ENCODE data around the gene GLB1L2.
A peak's percentile ranks its signal among the peaks of the same experiment; 100 is the strongest.

The GLB1L2 gene

GRCh38 chr11:134390706-134391569, 59.1 kb downstream of the GLB1L2 start:
- Histone ChIP-seq H2BK12ac (ENCODE audit: low read length) (no peak overlapping the region), H3K23ac (ENCODE audit: low read length) (no peak overlapping the region), H3K14ac (ENCODE audit: low read length) (no peak overlapping the region), H3K9ac (ENCODE audit: low read length) (no peak overlapping the region), H3K4me3 (ENCODE audit: low read depth, low read length) (no peak overlapping the region), H2BK120ac (ENCODE audit: insufficient read depth, low read length, poor library complexity) (no peak overlapping the region), H3K36me3 (ENCODE audit: control insufficient read depth in 1 of 2, insufficient read depth in 2 of 2, low read length in 2 of 2) (no peaks in the 10 kb centered on the region), H2AFZ (ENCODE audit: insufficient read depth, low read length, poor library complexity) (no peak overlapping the region), H4K12ac (ENCODE audit: low read depth, low read length) (no peak overlapping the region), H4K8ac (ENCODE audit: low read depth, low read length) (no peak overlapping the region), H2BK5ac (ENCODE audit: low read depth, low read length, poor library complexity) (no peak overlapping the region), H3K18ac (ENCODE audit: low read length) (no peak overlapping the region), H3K4ac (ENCODE audit: low read depth, low read length) (no peak overlapping the region), H4K91ac (ENCODE audit: low read depth, low read length) (no peak overlapping the region), H3K9me3 (ENCODE audit: insufficient read depth, low read depth, low read length) (peaks cover 2% of the 10 kb centered on the region), H3K4me1 (ENCODE audit: control insufficient read depth in 1 of 2, insufficient read depth in 2 of 2, low read length in 2 of 2) (no peaks in the 10 kb centered on the region), H3K79me2 (ENCODE audit: control insufficient read depth, insufficient read depth, low read length, poor library complexity) (no peaks in the 10 kb centered on the region), H3K27me3 (ENCODE audit: insufficient read depth, low read length) (no peaks in the 10 kb centered on the region), H3K27ac (ENCODE audit: low read depth, low read length) (no peak overlapping the region), H3K79me1 (ENCODE audit: low read length) (no peaks in the 10 kb centered on the region), H3K4me2 (ENCODE audit: low read length) (no peak overlapping the region), H2AK5ac (ENCODE audit: low read length) (no peak overlapping the region)
- WGBS (ENCODE audit: extremely low coverage, insufficient coverage, insufficient read length): no CpG with 5 or more reads among the region's 15 CpGs
- no peak for DNase-seq

- no peak overlapping the region for H2AFZ ChIP-seq (ENCODE audit: insufficient read depth, low read length, poor library complexity)
- H4K8ac ChIP-seq (ENCODE audit: low read depth, low read length): no peak overlapping the region
- H3K27me3 ChIP-seq (ENCODE audit: insufficient read depth, low read length): no peaks in the 10 kb centered on the region
- peaks cover 2% of the 10 kb centered on the region for H3K9me3 ChIP-seq (ENCODE audit: insufficient read depth, low read depth, low read length)
- no peaks in the 10 kb centered on the region for H3K4me1 ChIP-seq (ENCODE audit: control insufficient read depth in 1 of 2, insufficient read depth in 2 of 2, low read length in 2 of 2)
- no peak overlapping the region for H3K18ac ChIP-seq (ENCODE audit: low read length)
- H2BK5ac ChIP-seq (ENCODE audit: low read depth, low read length, poor library complexity): no peak overlapping the region
- H3K36me3 ChIP-seq (ENCODE audit: control insufficient read depth in 1 of 2, insufficient read depth in 2 of 2, low read length in 2 of 2): no peaks in the 10 kb centered on the region
- H4K91ac ChIP-seq (ENCODE audit: low read depth, low read length): no peak overlapping the region
- H4K12ac ChIP-seq (ENCODE audit: low read depth, low read length): no peak overlapping the region
- no peak for DNase-seq
- WGBS (ENCODE audit: extremely low coverage, insufficient coverage, insufficient read length): no CpG with 5 or more reads among the region's 13 CpGs
- no peak overlapping the region for H3K23ac ChIP-seq (ENCODE audit: low read length)
- H2BK120ac ChIP-seq (ENCODE audit: insufficient read depth, low read length, poor library complexity): no peak overlapping the region
- H3K9ac ChIP-seq (ENCODE audit: low read length): no peak overlapping the region
- no peaks in the 10 kb centered on the region for H3K79me1 ChIP-seq (ENCODE audit: low read length)
- H2BK12ac ChIP-seq (ENCODE audit: low read length): no peak overlapping the region
- H3K4me2 ChIP-seq (ENCODE audit: low read length): no peak overlapping the region
- no peaks in the 10 kb centered on the region for H3K79me2 ChIP-seq (ENCODE audit: control insufficient read depth, insufficient read depth, low read length, poor library complexity)
- no peak overlapping the region for H3K14ac ChIP-seq (ENCODE audit: low read length)
- H3K4ac ChIP-seq (ENCODE audit: low read depth, low read length): no peak overlapping the region
- H3K4me3 ChIP-seq (ENCODE audit: low read depth, low read length): no peak overlapping the region
- H3K27ac ChIP-seq (ENCODE audit: low read depth, low read length): no peak overlapping the region
- H2AK5ac ChIP-seq (ENCODE audit: low read length): no peak overlapping the region
Measured at GRCh38 chr11:134391656-134392055, 59.9 kb downstream of the GLB1L2 start.

DNA sequence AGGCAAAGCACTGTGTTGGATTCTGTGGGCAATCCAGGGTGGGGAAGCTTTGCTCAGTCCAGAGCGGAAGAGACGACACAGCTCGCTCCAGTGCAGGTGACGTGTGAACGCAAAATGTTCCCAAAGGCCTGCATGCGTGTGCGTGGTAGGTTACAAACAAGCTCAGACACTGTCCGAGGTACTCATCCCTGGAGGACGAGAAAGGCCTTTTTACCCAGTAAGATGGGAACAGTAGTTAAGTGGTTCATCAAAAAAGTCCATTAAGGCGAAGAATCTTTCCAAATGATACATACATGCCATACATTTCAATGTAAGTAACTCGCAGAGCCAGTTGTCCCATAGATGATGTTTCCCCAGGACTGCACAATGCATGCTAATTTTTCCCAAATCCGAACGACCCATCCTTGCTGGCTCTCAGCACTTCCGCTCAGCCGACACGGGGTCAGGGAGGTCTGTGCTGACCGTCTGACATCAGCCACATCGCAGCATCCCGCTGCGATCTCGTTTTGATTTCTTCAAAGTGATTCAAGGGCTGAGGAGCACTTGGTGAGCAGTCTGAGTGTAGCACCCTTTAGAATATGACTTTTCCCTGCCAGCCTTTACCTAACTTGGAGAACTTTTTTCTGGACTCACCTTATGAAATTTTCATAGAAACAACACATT, 61.3 kb downstream of the GLB1L2 start:
- H2BK5ac ChIP-seq (ENCODE audit: low read depth, low read length, poor library complexity): no peak overlapping the region
- no peaks in the 10 kb centered on the region for H3K79me1 ChIP-seq (ENCODE audit: low read length)
- H3K9ac ChIP-seq (ENCODE audit: low read length): no peak overlapping the region
- H3K23ac ChIP-seq (ENCODE audit: low read length): no peak overlapping the region
- no CpG with 5 or more reads among the region's 21 CpGs for WGBS (ENCODE audit: extremely low coverage, insufficient coverage, insufficient read length)
- no peak overlapping the region for H2BK120ac ChIP-seq (ENCODE audit: insufficient read depth, low read length, poor library complexity)
- H4K91ac ChIP-seq (ENCODE audit: low read depth, low read length): no peak overlapping the region
- H3K18ac ChIP-seq (ENCODE audit: low read length): no peak overlapping the region
- H3K4me2 ChIP-seq (ENCODE audit: low read length): no peak overlapping the region
- H3K14ac ChIP-seq (ENCODE audit: low read length): no peak overlapping the region
- H4K8ac ChIP-seq (ENCODE audit: low read depth, low read length): no peak overlapping the region
- no peaks in the 10 kb centered on the region for H3K9me3 ChIP-seq (ENCODE audit: insufficient read depth, low read depth, low read length)
- no peak overlapping the region for H3K27ac ChIP-seq (ENCODE audit: low read depth, low read length)
- H2BK12ac ChIP-seq (ENCODE audit: low read length): no peak overlapping the region
- H3K36me3 ChIP-seq (ENCODE audit: control insufficient read depth in 1 of 2, insufficient read depth in 2 of 2, low read length in 2 of 2): no peaks in the 10 kb centered on the region
- H3K4ac ChIP-seq (ENCODE audit: low read depth, low read length): no peak overlapping the region
- H2AFZ ChIP-seq (ENCODE audit: insufficient read depth, low read length, poor library complexity): no peak overlapping the region
- no peaks in the 10 kb centered on the region for H3K79me2 ChIP-seq (ENCODE audit: control insufficient read depth, insufficient read depth, low read length, poor library complexity)
- H3K4me1 ChIP-seq (ENCODE audit: control insufficient read depth in 1 of 2, insufficient read depth in 2 of 2, low read length in 2 of 2): no peaks in the 10 kb centered on the region
- H3K4me3 ChIP-seq (ENCODE audit: low read depth, low read length): no peak overlapping the region
- no peak overlapping the region for H4K12ac ChIP-seq (ENCODE audit: low read depth, low read length)
- H2AK5ac ChIP-seq (ENCODE audit: low read length): no peak overlapping the region
- no peaks in the 10 kb centered on the region for H3K27me3 ChIP-seq (ENCODE audit: insufficient read depth, low read length)
- DNase-seq: peak; percentile 3 to 56

DNA sequence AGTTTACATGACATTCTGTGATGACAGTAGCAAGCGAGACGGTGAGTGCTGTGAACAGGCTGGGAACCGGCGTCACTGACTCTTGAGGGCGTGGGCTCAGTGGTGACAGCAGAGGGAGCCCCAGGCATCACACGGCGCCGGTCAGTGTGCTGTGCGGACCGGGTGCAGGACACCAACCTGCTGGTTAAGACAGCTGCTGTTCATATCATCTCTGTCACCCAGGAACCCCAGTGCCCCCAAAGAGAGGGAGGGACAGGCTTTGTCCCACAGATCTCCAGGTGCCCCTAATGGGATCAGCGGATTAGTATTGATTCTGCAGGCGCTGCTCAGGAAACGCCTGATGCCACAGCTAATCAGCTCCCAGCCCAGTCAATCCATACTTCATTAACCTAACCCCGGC, 61.9 kb downstream of the GLB1L2 start:
- Histone ChIP-seq H3K23ac (ENCODE audit: low read length) (no peak overlapping the region), H3K18ac (ENCODE audit: low read length) (no peak overlapping the region), H2AK5ac (ENCODE audit: low read length) (no peak overlapping the region), H3K79me1 (ENCODE audit: low read length) (no peaks in the 10 kb centered on the region), H3K36me3 (ENCODE audit: control insufficient read depth in 1 of 2, insufficient read depth in 2 of 2, low read length in 2 of 2) (no peaks in the 10 kb centered on the region), H3K4me1 (ENCODE audit: control insufficient read depth in 1 of 2, insufficient read depth in 2 of 2, low read length in 2 of 2) (no peaks in the 10 kb centered on the region), H2AFZ (ENCODE audit: insufficient read depth, low read length, poor library complexity) (no peak overlapping the region), H3K14ac (ENCODE audit: low read length) (no peak overlapping the region), H4K91ac (ENCODE audit: low read depth, low read length) (no peak overlapping the region), H3K9me3 (ENCODE audit: insufficient read depth, low read depth, low read length) (no peaks in the 10 kb centered on the region), H2BK12ac (ENCODE audit: low read length) (no peak overlapping the region), H3K9ac (ENCODE audit: low read length) (no peak overlapping the region), H3K27ac (ENCODE audit: low read depth, low read length) (no peak overlapping the region), H3K79me2 (ENCODE audit: control insufficient read depth, insufficient read depth, low read length, poor library complexity) (no peaks in the 10 kb centered on the region), H2BK5ac (ENCODE audit: low read depth, low read length, poor library complexity) (no peak overlapping the region), H3K27me3 (ENCODE audit: insufficient read depth, low read length) (no peaks in the 10 kb centered on the region), H4K8ac (ENCODE audit: low read depth, low read length) (no peak overlapping the region), H2BK120ac (ENCODE audit: insufficient read depth, low read length, poor library complexity) (no peak overlapping the region), H3K4ac (ENCODE audit: low read depth, low read length) (no peak overlapping the region), H3K4me3 (ENCODE audit: low read depth, low read length) (no peak overlapping the region), H4K12ac (ENCODE audit: low read depth, low read length) (no peak overlapping the region), H3K4me2 (ENCODE audit: low read length) (no peak overlapping the region)
- WGBS (ENCODE audit: extremely low coverage, insufficient coverage, insufficient read length): no CpG with 5 or more reads among the region's 14 CpGs
- DNase-seq: peak; percentile 26 to 48

Data from trophoblast cell (in vitro differentiated cells and primary cell).